Left ventricle myocardium inferior (tissue), 1 donor: Measurements from ENCODE around the gene RNF11. TPM values are rescaled to one million over a fixed set of nuclear protein-coding genes. Genes with fewer than 3 reads are reported as not detected.

Experiments
- DNase-seq: peaks from one replicate; pipeline ENCODE4 v3.0.0-alpha.2; 2020
- H3K27ac ChIP-seq: fragments of 200-600 bp; replicated peaks from 2 replicates; pipeline ENCODE4 v1.8.0; 2021
- H3K27me3 ChIP-seq: fragments of 200-600 bp; 2 replicates; pipeline ENCODE4 v1.8.0; 2021; ENCODE audit warnings: low read depth
- H3K36me3 ChIP-seq: fragments of 200-600 bp; 2 replicates; pipeline ENCODE4 v1.8.0; 2021
- H3K4me1 ChIP-seq: fragments of 200-600 bp; 2 replicates; pipeline ENCODE4 v1.8.0; 2021
- H3K4me3 ChIP-seq: fragments of 200-600 bp; 2 replicates; pipeline ENCODE4 v1.8.0; 2021; ENCODE audit warnings: mild to moderate bottlenecking, moderate library complexity
- H3K9me3 ChIP-seq: fragments of 200-600 bp; replicated peaks from 2 replicates; pipeline ENCODE4 v1.8.0; 2021
- CTCF ChIP-seq: fragments of 200-600 bp; IDR thresholded peaks from 2 replicates; pipeline ENCODE4 v1.8.0; 2021; ENCODE audit warnings: antibody characterized with exemption, mild to moderate bottlenecking, borderline replicate concordance
- intact Hi-C: fragments of 100-400 bp; cut with micrococcal nuclease; formaldehyde crosslinking; loops from one replicate; pipeline ENCODE4 v1.11.0; 2022
- total RNA-seq: library from RNA; stranded (reverse); fragmentation: NEBNext Ultra II Directional; extraction: Animal tissue kit (Norgen Biotek cat#: 25700); gene quantifications from one replicate; pipeline ENCODE4 v1.2.1, GENCODE V29; 2021
- donor health status: DM: no; HTN: yes; CAD: no; lungs with severe emphysema.

Gene RNF11
- total RNA-seq, 1 donor from 2014 or later = 116 TPM

GRCh38 chr1:51305371-51305823 is 69.3 kb downstream of the RNF11 start:
- no peak for TF ChIP-seq CTCF
- no peak for DNase-seq
- Histone ChIP-seq H3K4me1 (no peaks in the 10 kb centered on the region), H3K4me3 (no peak overlapping the region), H3K36me3 (no peaks in the 10 kb centered on the region), H3K27me3 (no peaks in the 10 kb centered on the region), H3K9me3 (no peaks in the 10 kb centered on the region), H3K27ac (no peak overlapping the region)
- intact Hi-C loops = no loop called here

- Histone ChIP-seq H3K9me3 (no peaks in the 10 kb centered on the region), H3K4me3 (no peak overlapping the region), H3K27ac (no peak overlapping the region), H3K36me3 (peaks cover 3% of the 10 kb centered on the region), H3K27me3 (no peaks in the 10 kb centered on the region), H3K4me1 (no peaks in the 10 kb centered on the region)
- no peak for TF ChIP-seq CTCF
- intact Hi-C loops = no loop called here
- DNase-seq = no peak
Measured at GRCh38 chr1:51306950-51307349, 70.9 kb downstream of the RNF11 start.

GRCh38 chr1:51308636-51309035 is 72.6 kb downstream of the RNF11 start:
- DNase-seq = no peak
- intact Hi-C loops = no loop called here
- H3K4me3 ChIP-seq = no peak overlapping the region
- no peaks in the 10 kb centered on the region for H3K4me1 ChIP-seq
- no peaks in the 10 kb centered on the region for H3K27me3 ChIP-seq
- TF ChIP-seq CTCF = no peak
- H3K27ac ChIP-seq = no peak overlapping the region
- peaks cover 5% of the 10 kb centered on the region for H3K36me3 ChIP-seq
- no peaks in the 10 kb centered on the region for H3K9me3 ChIP-seq

- H3K27me3 ChIP-seq = no peaks in the 10 kb centered on the region
- no peak overlapping the region for H3K27ac ChIP-seq
- no peaks in the 10 kb centered on the region for H3K9me3 ChIP-seq
- no peak overlapping the region for H3K4me3 ChIP-seq
- no peak for DNase-seq
- no peaks in the 10 kb centered on the region for H3K4me1 ChIP-seq
- intact Hi-C loops = no loop called here
- H3K36me3 ChIP-seq = peaks cover 5% of the 10 kb centered on the region
- no peak for TF ChIP-seq CTCF
Measured at GRCh38 chr1:51309291-51309690, 73.2 kb downstream of the RNF11 start.

- Histone ChIP-seq H3K4me3 (no peak overlapping the region), H3K4me1 (no peaks in the 10 kb centered on the region), H3K27ac (no peak overlapping the region), H3K9me3 (no peaks in the 10 kb centered on the region), H3K36me3 (peaks cover 5% of the 10 kb centered on the region), H3K27me3 (no peaks in the 10 kb centered on the region)
- TF ChIP-seq CTCF = no peak
- intact Hi-C loops = no loop called here
- no peak for DNase-seq
Measured at GRCh38 chr1:51310871-51311613, 75.0 kb downstream of the RNF11 start.
